HG03432 (cell line): Measurements from ENCODE around the gene STOM.

Experiments used
- ATAC-seq: cut with Tn5 transposase; IDR thresholded peaks from one replicate; pipeline ENCODE4 v1.9.1; 2021; ENCODE audit warnings: mild to moderate bottlenecking, moderate library complexity; ENCODE audit not compliant: unreplicated experiment

Gene STOM

GRCh38 chr9:121289026-121289771 lies 80.9 kb downstream of the STOM start:
- ATAC-seq, result no peak
